Measurements from ENCODE around the gene LMBRD1.
A peak's percentile ranks its signal among the peaks of the same experiment; 100 is the strongest.
"Not testable (repeated sequence)": the region's sequence is repeated elsewhere in the genome, so short reads cannot be mapped to it uniquely, and the experiment has no call there.

LMBRD1 gene

DNA sequence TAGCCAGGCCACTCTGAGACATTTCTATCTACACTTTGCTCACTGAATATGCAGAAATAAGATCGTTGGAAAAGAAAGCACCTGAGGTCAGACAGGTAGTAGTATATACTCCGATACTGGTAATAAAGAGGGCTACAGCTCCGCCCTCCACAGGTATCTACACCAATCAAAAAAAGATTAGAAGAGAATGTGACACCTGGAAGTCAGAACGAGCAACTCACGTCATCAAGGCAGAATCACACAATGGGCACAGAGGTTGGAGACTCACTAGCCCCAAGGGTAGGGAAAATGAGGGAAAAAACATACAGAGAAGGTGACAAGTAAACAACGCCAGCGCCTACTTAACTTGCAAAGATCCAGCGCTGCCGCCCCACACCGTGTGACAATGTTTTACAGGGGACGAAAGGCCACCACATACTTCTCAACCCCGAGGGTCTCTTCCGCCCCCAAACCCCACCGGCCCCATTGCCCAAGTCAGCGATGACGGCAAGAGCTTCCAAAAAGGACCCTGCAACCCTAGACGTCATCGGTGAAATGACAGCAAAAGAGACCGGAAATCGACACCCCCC lies 653 bp downstream of the LMBRD1 start:
- peak; percentile 75 for DNase-seq

DNA sequence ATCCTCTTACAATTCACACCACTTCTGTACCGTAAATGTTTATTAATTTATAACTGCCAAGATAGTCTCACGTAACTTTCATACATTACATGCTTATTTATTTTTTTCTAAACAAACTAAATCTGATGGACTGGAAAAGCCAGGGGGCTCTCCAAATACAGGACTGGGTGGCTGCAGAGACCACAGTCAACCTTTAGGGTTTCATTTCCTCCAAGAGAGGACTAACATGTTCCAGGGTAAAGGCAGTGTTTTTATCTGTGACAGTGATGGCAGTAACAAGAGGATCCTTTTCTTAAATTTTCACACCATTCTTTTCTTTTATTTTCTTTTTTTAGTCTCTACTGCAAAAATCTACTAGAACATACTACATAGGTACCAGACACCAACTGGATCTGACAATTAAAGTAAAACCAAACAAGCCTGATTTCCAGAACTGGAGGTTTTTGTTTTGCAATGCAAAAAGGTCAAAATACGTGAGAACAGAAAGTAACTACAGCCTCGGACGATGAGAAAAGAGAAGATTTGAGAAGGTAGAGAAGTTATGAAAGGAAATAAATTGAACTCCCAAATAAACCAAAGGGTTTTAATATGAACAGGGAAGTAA lies 1.2 kb downstream of the LMBRD1 start:
- peak; percentile 70 for DNase-seq

DNA sequence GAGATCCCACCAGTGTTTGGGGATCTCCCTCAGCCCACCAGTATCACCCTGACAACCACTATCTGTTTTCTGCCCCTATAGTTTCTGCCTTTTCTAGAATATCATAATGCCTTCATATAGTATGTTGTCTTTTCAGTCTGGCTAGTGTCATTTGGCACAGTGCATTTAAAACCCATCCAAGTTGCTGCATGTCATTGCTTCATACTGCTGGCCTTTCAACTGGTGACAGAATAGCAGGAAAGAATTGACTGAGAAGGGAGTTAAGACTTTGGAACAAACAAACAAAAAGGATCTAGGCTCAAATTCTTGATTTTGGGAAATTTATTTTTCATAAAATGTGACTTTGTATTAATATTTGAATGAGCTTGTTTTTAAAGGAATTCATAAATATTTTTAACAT lies 4.5 kb downstream of the LMBRD1 start:
- no peak for DNase-seq

DNA sequence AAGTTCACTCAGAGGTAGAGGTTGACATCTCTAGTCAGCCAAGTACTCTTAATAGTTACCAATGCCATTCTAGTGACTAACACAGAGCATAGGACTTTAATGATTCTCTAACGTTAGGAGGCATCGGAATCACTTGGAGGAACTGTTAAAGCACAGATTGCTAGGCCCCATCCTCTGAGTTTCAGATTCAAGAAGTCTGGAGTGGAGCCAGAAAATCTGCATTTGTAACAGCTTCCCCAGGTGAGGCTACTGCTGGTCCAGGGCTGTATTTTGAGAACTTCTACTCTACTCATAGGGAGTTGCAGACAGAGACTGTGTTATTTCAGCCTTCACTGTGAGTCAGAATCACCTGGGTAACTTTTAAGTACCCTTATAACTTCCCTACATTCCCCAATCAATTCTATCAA lies 5.7 kb downstream of the LMBRD1 start:
- no peak for DNase-seq

DNA sequence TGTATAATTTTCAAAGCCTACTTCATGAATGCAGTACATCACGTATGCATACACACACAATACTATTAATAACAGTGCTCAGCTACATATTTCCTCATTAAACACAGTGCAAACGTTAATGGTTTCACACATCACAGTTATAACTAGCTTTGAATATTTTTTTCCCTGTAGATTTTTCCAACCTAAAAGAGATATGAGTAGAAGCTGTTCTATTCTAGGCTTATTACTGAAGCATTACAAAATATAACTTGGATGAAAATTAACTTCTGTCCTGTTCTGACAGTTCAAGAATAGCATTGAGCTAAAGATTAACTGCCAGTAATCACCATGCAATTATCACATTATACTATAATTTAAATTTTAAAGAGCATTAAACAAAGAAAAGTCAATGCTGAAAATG lies 6.2 kb downstream of the LMBRD1 start:
- no peak for DNase-seq

DNA sequence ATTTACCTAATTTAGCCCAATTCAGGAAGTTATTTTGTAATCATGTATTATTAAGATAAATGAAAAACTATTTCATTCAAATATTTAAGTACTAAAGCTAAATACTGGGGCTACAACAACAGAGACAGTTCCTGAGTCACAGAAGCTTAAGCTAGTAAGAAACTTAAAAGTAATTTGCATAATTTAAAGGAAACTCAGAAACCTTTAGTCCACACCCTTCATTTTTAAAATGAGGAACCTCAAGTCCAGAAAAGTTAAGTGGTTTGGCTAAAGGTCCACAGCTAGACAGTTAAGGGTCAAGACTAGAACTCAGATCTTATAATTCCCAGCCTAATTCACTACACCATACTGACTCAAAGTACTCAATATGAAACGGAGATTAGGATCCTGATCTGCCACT lies 7.2 kb downstream of the LMBRD1 start:
- DNase-seq = peak; percentile 20

DNA sequence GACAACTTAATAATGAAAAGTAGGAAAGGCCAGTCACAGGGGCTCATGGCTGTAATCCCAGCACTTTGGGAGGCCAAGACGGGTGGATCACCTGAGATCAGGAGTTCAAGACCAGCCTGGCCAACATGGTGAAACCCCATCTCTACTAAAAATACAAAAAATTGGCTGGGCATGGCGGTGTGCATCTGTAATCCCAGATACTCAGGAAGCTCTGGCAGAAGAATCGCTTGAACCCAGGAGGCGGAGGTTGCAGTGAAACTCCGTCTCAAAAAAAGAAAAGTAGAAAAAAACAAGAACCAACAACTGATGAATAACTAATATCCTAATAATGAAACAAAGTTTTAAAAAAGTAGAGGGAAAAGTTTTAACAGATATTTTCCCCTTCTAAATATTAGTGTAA lies 9.4 kb downstream of the LMBRD1 start:
- not testable (repeated sequence) for DNase-seq

DNA sequence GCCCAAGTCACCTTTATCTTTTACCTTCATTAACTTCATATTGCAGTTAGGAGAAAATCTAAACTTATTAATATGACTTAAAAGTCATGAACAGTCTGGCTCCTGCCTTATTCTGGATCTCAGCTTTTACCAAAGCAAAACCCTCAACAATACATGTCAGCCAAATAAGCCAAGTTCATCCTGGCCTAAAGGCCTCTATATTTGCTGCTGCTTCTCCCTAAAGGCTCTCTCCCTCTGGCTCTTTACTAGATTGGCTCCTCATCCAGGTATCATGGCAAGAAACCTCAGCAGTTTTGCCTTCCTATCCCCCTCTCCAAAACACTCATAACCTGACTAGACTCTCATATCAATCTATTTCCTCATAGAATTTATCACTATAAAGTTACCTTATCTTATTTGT lies 11.1 kb downstream of the LMBRD1 start:
- peak; percentile 48 for DNase-seq

DNA sequence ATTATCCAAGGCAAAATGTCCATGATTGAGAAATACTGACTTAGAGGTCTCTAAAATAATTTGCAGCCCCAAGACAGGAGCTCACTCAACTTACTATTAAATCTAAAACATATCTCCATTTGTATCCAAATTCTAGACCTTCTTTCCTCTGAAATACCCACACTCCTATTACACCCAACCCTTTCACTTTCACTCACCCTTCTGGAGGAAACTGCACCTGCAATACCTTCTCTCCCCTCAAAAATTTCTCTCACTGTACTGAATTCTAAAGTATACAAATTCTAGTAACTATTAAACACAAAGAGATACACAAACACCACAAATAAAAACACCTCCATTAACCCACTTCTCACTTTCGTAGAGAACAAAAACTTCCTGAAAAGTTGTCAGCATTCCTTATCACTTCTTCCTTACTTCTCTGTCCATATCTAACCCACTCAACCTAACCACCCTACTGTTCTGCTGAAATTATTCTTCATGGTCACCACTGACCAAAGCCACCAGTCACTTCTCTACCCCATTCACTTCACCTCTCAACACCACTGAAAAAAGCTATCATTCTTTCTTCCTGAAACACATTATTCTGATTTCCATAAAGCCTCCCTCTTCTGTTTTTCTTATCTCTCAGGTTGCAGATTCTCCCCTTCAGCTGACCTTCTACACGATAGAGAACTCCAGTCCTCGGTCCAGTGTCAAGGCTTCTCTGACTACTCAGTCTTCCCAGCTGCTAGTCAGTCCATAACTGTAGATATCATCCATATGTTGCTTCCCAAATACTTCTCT lies 12.0 kb downstream of the LMBRD1 start:
- peak; percentile 94 for DNase-seq

DNA sequence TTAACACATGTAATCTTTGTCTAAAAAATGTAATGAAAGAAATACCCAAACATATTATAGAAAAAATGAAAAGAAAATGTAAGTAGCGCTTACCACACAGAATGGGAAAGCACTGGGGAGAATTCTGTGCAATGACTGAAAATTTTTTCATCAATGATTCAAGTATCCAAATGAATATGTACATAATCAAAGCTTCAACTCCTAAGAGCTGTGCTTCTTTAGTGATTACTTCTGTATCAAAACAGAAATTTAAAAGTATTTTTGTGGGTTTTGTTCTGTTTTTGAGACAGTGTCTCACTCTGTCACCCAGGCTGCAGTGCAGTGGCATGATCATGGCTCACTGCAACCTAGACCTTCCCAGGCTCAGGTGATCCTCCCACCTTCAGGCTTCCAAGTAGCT lies 13.7 kb downstream of the LMBRD1 start:
- no peak for DNase-seq

DNA sequence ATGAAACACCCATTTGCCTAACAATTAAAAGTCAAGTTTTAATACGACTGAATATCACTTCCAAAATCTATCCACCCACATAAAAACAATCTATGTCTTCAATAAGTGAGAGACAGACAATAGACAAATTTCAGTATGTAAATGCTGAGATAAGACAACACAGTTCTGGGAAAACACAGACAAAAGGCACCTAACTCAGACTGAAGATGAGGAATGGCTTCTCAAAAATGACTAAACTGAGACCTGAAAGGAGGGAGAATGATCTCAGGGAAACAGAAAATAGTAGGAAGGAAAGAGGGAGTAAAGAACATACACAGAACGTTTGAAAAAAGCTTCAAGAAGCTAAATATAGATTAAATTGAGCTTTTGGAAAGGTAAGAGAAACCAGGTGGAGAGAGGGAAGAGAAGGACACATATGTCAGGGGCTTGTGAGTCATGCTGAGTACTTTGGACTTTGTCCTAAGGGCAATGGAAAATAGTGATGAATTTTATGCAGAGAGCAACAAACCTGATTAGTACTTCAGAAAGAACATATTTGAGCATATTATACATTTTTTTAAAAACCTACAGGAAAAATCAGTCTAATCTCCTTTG lies 16.1 kb downstream of the LMBRD1 start:
- DNase-seq = no peak

DNA sequence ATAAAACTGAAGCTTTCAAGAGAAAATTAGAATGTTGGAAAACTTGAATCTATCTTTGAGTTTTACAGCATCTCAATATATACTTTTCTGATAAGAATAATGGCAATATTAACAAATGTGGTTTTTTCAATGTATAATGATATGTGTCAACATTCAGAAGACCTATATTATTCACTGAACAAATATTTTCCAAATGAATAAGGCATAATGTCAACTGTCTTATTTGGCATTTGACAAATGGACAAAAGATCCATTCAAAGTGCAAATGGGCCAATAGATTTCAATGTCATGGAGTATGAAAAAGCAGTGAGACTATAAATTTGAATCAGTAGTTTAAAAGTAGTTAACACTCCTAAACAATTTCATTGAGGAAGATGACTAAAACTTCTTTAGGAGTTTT lies 20.9 kb downstream of the LMBRD1 start:
- DNase-seq = no peak

DNA sequence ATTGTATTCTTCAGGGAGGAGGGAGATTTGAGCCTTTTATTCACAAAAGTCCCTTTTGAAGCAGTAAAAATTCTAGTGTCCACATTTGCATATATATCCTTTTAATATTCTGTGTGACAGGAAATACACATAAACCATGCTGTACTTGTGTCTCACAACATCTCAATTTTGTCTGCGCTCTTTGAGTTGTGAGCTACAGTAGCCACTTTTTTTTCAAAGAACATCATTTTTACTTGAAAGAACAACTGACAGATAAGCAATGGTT lies 21.3 kb downstream of the LMBRD1 start:
- no peak for DNase-seq

DNA sequence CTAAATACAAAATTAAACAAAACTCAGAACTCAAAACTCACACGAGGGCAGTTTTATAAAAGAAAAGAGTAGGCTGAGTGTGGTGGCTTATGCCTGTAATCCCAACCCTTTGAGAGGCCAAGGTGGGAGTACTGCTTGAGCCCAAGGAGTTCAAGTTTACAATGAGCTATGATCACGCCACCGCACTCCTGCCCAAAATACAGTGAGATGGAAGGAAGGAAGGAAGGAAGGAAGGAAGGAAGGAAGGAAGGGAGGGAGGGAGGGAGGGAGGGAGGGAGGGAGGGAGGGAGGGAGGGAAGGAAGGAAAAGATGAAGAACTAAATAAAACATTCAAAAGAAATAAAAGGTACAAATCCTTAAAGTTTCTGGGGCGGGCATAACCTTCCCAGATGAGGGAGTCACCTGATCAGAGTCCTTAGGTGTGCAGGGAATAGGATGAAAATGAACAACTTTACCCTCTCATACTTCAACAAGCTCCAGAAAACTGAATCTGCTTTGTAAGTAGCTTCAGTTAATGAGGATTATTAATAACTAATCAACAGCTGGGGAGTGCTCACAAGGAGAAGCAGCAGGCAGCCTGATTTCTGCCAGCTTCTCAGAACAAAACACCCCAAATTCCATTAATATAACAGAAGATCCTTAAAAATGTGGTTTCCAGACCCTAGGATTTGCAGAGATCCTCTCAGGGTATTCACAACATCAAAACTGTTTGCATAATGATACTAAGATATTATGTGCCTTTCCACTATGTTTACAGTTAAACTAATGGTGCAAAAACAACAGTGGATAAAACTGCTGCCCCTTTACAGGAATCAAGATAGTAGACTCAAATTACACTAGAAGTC lies 21.8 kb downstream of the LMBRD1 start:
- DNase-seq = no peak

DNA sequence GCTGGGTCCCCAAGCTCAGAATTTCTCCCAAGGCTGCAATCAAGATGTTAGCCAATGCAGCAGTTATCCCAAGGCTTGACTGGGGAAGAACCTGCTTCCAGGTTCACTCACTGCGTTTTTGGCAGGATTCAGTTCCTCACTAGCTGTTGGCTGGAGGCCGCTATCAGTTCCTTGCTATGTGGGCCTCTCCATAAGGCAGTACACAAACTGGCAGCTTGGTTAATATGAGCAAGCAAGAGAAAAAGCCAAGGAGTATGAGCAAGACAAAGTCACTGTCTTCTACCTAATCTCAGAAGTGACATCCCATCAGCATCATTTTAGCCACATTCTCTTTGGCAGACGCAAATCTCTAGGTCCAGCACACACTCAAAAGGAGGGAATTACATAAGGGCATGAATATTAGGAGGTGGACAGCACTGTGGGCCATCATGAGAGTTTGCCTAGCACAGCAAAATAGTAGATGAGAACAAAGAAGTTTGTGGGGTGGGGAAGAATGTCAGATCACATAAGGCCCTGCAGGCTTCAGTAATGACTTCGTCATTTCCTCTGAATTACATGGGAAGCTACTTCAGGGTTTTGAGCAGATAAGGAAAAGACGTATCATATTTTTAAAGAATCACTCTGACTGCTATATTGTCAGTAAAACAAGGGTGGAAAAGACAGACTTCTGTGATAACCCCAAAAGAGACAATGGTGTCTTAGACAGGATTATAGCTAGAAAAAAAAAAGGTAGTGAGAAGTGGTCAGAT lies 25.5 kb downstream of the LMBRD1 start:
- DNase-seq = peak; percentile 48

DNA sequence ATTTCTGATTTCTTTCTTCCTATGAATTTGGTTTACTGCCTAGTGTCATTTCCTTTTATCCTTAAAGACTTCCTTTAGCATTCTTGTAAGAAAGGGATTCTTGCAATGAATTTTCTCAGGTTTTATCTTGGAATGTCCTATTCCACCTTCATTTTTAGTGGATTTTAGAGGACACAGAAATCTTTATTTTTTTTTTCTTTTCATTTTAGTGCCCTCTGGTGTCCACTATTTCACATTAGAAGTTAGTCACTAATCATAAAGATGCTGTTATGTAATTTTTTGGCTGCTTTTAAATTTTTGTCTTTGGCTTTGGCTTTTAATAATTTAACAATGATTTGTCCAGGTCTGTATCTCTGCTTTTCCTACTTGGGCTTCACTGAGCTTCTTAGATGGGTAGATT lies 28.1 kb downstream of the LMBRD1 start:
- DNase-seq = peak; percentile 22

DNA sequence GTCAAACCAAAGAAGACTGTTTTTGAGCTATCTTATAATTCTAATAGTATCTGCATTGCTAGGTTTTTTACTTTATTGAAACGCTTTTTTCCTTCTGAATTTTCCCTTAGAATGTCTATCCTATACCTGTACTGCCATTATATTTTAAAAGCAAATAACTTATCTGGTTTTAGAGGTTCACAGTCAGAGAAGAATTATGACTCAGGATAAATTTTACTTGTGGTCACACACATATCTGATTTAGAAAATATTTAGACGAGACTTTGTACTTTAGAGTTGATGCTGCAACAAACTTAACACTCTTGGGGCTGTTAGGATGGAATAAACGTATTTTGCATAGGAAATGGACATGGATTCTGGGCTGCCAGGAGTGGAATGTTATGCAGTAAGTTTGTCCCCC lies 33.0 kb downstream of the LMBRD1 start:
- DNase-seq = peak; percentile 32

DNA sequence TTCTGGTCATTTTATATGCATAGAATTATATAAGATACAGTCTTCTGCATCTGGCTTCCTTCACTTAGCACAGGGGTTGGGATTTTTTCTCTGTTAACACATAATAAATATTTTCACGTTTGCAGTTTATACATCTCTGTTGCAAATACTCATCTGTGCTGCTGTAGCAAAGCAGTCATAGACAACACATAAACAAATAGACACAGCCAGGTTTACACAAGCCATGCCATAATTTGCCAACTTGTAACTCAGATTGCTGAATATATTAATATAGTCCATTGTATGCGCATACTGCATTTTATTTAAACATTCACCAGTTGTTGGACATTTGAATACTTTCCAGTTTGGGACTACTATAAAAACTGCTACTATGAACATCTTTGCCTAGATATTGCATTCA lies 35.0 kb downstream of the LMBRD1 start:
- no peak for DNase-seq

DNA sequence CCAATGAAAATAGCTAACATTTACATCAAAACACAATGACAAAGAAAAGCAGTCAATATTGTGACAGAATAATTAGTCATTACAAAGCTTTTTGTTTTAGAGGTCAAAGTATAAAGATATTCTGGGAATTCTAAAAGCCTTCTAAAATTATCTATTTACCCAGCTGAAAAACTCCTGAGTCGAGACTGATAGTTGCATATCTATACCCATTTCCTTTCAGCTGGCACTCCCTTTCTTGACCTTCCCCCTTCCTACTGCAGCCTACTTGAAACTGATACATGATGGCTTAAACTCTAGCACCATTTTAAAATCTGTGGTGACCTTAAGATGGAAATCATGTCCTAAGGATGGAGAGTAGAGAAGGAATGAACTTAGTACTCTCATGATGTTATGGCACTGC lies 38.6 kb downstream of the LMBRD1 start:
- peak; percentile 79 for DNase-seq

DNA sequence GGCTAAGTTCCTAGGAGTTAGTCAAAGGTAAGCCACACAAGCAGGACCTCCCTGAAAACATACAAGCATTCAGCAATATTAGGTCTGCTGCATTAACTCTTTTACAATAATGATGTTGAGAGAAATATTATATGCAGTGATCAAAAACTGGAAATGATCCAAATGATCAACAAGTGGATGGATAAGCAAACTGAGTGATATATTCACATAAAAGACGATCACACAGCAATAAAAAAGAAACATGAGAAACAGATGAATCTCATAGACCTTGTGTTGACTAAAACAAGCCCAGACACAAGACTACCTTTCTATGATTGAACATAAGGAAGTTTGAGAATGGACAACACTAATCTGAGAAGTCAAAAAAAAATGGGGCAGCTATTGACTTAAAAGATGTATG lies 39.9 kb downstream of the LMBRD1 start:
- no peak for DNase-seq

DNA sequence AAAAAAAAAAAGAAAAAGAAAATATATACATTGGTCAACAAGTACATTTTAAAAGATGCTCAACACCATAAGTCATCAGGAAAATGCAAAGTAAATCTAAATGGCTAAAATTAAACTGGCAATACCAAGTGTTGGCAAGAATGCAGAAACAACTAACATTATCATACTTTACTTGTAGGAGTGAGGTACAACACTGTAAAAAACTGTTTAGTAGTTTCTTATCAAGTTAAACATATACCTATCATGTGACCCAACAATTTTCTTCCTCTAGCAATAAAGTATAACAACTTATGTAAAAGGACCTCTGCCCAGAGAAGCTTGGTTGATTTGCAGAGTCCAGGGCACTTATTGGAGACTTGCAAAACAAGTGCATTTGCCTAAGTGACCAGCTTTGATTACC lies 40.4 kb downstream of the LMBRD1 start:
- no peak for DNase-seq

DNA sequence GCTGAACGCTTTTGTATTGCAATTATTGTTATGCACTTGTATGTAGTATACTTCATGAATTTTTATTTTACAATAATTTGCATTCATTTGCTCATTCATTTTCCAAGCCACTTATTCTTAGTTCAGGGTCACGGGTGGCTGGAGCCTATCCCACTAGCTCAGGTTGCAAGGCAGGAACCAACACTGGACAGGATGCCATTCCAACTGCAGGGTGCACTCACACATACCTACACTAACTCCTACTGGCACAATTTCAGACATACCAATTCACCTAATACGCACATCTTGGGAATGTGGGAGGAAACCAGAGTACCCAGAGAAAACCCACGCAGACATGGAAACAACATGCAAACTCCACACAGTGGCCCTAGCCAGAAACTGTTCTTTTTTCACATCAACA lies 61.8 kb downstream of the LMBRD1 start:
- no peak for DNase-seq

DNA sequence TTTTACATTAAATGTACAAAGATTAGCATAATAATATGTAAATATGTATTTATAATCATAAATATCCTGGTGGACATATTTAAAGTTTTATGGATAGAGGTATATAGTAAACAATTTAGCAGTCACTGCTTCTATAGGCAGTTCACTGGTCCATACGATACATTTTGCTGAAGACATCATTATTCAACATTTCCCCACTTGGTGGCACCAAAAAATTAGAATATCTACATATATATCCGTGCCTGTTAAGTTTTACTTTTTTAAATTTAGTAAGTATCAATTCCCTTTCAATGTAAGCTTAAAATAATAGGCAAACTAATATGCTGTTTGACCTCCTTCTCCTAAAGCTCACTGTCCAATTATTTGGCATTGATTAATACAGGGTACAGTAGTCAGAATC lies 64.2 kb downstream of the LMBRD1 start:
- DNase-seq = peak; percentile 77

Measured in OCI-M1 (cell line).